GM12892 (cell line): ENCODE measurements around the gene ARPC1B.

Experiments used
- POLR2A ChIP-seq: IDR thresholded peaks from 2 replicates; pipeline ENCODE4 v1.6.1; 2011; ENCODE audit warnings: low read depth, low read length, control low read depth
- POLR2AphosphoS5 ChIP-seq: IDR thresholded peaks from 2 replicates; pipeline ENCODE4 v1.6.1; 2011; ENCODE audit warnings: low read depth, low read length, control low read depth
- TAF1 ChIP-seq: IDR thresholded peaks from 2 replicates; pipeline ENCODE4 v1.6.1; 2011; ENCODE audit warnings: low read depth, mild to moderate bottlenecking, control low read depth, low read length, borderline replicate concordance

- no peak for TF ChIP-seq POLR2AphosphoS5
- TF ChIP-seq POLR2A = no peak
- no peak for TF ChIP-seq TAF1
These were observed 48.1 kb downstream of the ARPC1B start for GRCh38 chr7:99422625-99423024.
